HepG2 (cell line): ENCODE data around the gene SLC2A2. TPM values are rescaled to one million over a fixed set of nuclear protein-coding genes. Genes with fewer than 3 reads are reported as not detected.

Source experiments
- ELF3 ChIP-seq: IDR thresholded peaks from 2 replicates; pipeline ENCODE4 v1.6.1; 2016; ENCODE audit warnings: missing genetic modification reagents, missing compliant biosample characterization
- GFI1 ChIP-seq: sonication (generic); formaldehyde crosslinking; IDR thresholded peaks from 2 replicates; pipeline ENCODE4 v1.5.0; 2020; ENCODE audit warnings: missing genetic modification reagents, mild to moderate bottlenecking, borderline replicate concordance
- NFIC ChIP-seq: IDR thresholded peaks from 2 replicates; pipeline ENCODE4 v1.6.1; 2012; ENCODE audit warnings: mild to moderate bottlenecking, low read length, inconsistent platforms
- RFX3 ChIP-seq: IDR thresholded peaks from 2 replicates; pipeline ENCODE4 v1.6.1; 2016; ENCODE audit warnings: missing biosample characterization, missing genetic modification reagents
- SP5 ChIP-seq: IDR thresholded peaks from 2 replicates; pipeline ENCODE4 v1.6.1; 2016; ENCODE audit warnings: low read depth, borderline replicate concordance
- ZNF530 ChIP-seq: sonication (generic); formaldehyde crosslinking; IDR thresholded peaks from 2 replicates; pipeline ENCODE4 v1.5.0; 2020; ENCODE audit warnings: low read depth, mild to moderate bottlenecking, missing genetic modification reagents
- ZNF607 ChIP-seq: sonication (generic); formaldehyde crosslinking; IDR thresholded peaks from 2 replicates; pipeline ENCODE4 v1.5.1; 2020; ENCODE audit warnings: missing genetic modification reagents, mild to moderate bottlenecking, borderline replicate concordance
- ZNF629 ChIP-seq: sonication (generic); formaldehyde crosslinking; conservative IDR thresholded peaks from 2 replicates; pipeline ENCODE4 v1.5.0; 2020; ENCODE audit warnings: missing genetic modification reagents
- polyA plus RNA-seq, 8 experiments: library from polyadenylated mRNA; depleted of rRNA in 3 of 8; stranded (reverse) in 7 of 8; unstranded in 1 of 8; fragments of >200 nt; fragmentation: Illumina TruSeq in 4 of 8; extraction: Trizol in 4 of 8; gene quantifications; 2 replicates each; pipeline versions ENCODE4 v1.2.1 to v1.2.3, GENCODE V29; 2011 to 2016; ENCODE audit warnings: low read depth in 4 of 8, missing spikeins in 1 of 8, mixed read lengths in 1 of 8; ENCODE audit not compliant: insufficient read depth in 1 of 8
- total RNA-seq, 5 experiments: library from RNA; depleted of rRNA; stranded (reverse); fragments of >200 nt; fragmentation: Illumina TruSeq; extraction: Trizol; gene quantifications; 2 replicates each; pipeline ENCODE4 v1.2.3, GENCODE V29; 2016; ENCODE audit warnings: low read depth in 1 of 5
- TF ChIP-seq, protein P1 (sequence below): sonication (generic); formaldehyde crosslinking; IDR thresholded peaks from 2 replicates; pipeline ENCODE4 v1.4.0; 2020; ENCODE audit warnings: missing genetic modification reagents, mild to moderate bottlenecking, borderline replicate concordance
- TF ChIP-seq, protein P2 (sequence below): sonication (generic); formaldehyde crosslinking; IDR thresholded peaks from 2 replicates; pipeline ENCODE4 v1.5.0; 2020; ENCODE audit warnings: mild to moderate bottlenecking, missing genetic modification reagents
- TF ChIP-seq, protein P3 (sequence below): sonication (generic); formaldehyde crosslinking; IDR thresholded peaks from 2 replicates; pipeline ENCODE4 v1.5.0; 2020; ENCODE audit warnings: missing genetic modification reagents
- TF ChIP-seq, protein P4 (sequence below): sonication (generic); formaldehyde crosslinking; IDR thresholded peaks from 2 replicates; pipeline ENCODE4 v1.5.1; 2020; ENCODE audit warnings: missing genetic modification reagents, mild to moderate bottlenecking, borderline replicate concordance
- TF ChIP-seq, protein P5 (sequence below): IDR thresholded peaks from 2 replicates; pipeline ENCODE4 v1.6.1; 2016; ENCODE audit warnings: low read depth, missing genetic modification reagents, missing compliant biosample characterization

SLC2A2 gene
- total and polyA plus RNA-seq, 2 of the 13 experiments (the other 11 are each of a cell fraction or from before 2014, with no cell fraction given) = 19.5 to 23.2 TPM

DNA sequence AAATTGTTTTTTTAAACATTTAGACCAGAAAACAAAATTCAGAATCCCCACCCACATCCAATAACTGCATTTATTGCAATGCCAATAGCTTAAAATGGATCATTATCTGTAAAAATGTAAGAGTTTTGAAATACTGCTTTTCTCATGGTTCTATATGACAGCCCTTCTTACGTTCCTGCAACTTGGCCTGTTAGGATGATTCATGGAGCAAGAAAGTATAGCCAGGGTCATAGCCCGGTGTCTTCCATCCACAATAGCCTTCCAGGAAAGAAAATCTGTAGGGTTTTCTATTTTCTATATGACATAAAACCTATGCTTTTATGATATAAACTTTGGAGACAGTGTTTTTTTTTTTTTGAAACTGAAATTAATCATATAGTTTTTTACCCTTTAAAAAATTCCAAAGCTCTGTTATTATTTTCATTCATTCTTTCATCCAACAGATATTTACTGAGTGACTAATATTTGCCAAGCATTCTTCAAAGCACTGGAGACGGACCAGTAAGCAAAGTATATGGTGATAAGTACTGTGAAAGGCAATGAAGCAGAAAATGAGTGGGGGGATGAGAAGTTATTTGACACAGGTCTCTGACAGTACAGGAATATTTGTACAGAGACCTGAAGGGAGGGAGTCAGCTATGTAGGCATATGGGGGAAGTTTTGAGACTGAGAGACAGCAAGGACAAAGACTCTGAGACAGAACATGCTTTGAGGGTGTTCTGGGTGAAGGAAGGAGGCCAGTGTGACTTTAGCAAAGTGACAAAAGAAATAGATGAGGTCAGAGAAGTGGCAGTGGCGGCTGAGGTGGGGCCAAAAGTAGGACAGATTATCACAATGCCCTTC lies 29.0 kb upstream of the SLC2A2 start (continued):
- TF ChIP-seq, protein P1, sequence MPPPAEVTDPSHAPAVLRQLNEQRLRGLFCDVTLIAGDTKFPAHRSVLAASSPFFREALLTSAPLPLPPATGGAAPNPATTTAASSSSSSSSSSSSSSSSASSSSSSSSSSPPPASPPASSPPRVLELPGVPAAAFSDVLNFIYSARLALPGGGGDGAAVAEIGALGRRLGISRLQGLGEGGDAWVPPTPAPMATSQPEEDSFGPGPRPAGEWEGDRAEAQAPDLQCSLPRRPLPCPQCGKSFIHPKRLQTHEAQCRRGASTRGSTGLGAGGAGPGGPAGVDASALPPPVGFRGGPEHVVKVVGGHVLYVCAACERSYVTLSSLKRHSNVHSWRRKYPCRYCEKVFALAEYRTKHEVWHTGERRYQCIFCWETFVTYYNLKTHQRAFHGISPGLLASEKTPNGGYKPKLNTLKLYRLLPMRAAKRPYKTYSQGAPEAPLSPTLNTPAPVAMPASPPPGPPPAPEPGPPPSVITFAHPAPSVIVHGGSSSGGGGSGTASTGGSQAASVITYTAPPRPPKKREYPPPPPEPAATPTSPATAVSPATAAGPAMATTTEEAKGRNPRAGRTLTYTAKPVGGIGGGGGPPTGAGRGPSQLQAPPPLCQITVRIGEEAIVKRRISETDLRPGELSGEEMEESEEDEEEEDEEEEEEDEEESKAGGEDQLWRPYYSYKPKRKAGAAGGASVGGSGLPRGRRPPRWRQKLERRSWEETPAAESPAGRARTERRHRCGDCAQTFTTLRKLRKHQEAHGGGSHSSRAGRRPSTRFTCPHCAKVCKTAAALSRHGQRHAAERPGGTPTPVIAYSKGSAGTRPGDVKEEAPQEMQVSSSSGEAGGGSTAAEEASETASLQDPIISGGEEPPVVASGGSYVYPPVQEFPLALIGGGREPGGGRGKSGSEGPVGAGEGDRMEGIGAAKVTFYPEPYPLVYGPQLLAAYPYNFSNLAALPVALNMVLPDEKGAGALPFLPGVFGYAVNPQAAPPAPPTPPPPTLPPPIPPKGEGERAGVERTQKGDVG (CRISPR knock-in tag) = no peak
- TF ChIP-seq, protein P2, sequence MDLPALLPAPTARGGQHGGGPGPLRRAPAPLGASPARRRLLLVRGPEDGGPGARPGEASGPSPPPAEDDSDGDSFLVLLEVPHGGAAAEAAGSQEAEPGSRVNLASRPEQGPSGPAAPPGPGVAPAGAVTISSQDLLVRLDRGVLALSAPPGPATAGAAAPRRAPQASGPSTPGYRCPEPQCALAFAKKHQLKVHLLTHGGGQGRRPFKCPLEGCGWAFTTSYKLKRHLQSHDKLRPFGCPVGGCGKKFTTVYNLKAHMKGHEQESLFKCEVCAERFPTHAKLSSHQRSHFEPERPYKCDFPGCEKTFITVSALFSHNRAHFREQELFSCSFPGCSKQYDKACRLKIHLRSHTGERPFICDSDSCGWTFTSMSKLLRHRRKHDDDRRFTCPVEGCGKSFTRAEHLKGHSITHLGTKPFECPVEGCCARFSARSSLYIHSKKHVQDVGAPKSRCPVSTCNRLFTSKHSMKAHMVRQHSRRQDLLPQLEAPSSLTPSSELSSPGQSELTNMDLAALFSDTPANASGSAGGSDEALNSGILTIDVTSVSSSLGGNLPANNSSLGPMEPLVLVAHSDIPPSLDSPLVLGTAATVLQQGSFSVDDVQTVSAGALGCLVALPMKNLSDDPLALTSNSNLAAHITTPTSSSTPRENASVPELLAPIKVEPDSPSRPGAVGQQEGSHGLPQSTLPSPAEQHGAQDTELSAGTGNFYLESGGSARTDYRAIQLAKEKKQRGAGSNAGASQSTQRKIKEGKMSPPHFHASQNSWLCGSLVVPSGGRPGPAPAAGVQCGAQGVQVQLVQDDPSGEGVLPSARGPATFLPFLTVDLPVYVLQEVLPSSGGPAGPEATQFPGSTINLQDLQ (CRISPR knock-in tag) = no peak
- TF ChIP-seq, protein P3, sequence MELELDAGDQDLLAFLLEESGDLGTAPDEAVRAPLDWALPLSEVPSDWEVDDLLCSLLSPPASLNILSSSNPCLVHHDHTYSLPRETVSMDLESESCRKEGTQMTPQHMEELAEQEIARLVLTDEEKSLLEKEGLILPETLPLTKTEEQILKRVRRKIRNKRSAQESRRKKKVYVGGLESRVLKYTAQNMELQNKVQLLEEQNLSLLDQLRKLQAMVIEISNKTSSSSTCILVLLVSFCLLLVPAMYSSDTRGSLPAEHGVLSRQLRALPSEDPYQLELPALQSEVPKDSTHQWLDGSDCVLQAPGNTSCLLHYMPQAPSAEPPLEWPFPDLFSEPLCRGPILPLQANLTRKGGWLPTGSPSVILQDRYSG (CRISPR knock-in tag) = no peak
- TF ChIP-seq GFI1 = no peak
- no peak for TF ChIP-seq ZNF629 (CRISPR knock-in tag)
- TF ChIP-seq NFIC = peak; percentile 86; the same call in 1 of the 2 replicates
- TF ChIP-seq SP5 (CRISPR knock-in tag) = 0 out of 2 replicates have a peak, but pooled peaks have one; percentile 28
- TF ChIP-seq, protein P4, sequence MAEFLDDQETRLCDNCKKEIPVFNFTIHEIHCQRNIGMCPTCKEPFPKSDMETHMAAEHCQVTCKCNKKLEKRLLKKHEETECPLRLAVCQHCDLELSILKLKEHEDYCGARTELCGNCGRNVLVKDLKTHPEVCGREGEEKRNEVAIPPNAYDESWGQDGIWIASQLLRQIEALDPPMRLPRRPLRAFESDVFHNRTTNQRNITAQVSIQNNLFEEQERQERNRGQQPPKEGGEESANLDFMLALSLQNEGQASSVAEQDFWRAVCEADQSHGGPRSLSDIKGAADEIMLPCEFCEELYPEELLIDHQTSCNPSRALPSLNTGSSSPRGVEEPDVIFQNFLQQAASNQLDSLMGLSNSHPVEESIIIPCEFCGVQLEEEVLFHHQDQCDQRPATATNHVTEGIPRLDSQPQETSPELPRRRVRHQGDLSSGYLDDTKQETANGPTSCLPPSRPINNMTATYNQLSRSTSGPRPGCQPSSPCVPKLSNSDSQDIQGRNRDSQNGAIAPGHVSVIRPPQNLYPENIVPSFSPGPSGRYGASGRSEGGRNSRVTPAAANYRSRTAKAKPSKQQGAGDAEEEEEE (CRISPR knock-in tag) = no peak
- peak; percentile 25; the same call in 1 of the 2 replicates for TF ChIP-seq ELF3 (CRISPR knock-in tag)
- TF ChIP-seq ZNF607 = peak; percentile 48; the same call in 1 of the 2 replicates
- no peak for TF ChIP-seq RFX3 (CRISPR knock-in tag)
- no peak for TF ChIP-seq ZNF530
- TF ChIP-seq, protein P5, sequence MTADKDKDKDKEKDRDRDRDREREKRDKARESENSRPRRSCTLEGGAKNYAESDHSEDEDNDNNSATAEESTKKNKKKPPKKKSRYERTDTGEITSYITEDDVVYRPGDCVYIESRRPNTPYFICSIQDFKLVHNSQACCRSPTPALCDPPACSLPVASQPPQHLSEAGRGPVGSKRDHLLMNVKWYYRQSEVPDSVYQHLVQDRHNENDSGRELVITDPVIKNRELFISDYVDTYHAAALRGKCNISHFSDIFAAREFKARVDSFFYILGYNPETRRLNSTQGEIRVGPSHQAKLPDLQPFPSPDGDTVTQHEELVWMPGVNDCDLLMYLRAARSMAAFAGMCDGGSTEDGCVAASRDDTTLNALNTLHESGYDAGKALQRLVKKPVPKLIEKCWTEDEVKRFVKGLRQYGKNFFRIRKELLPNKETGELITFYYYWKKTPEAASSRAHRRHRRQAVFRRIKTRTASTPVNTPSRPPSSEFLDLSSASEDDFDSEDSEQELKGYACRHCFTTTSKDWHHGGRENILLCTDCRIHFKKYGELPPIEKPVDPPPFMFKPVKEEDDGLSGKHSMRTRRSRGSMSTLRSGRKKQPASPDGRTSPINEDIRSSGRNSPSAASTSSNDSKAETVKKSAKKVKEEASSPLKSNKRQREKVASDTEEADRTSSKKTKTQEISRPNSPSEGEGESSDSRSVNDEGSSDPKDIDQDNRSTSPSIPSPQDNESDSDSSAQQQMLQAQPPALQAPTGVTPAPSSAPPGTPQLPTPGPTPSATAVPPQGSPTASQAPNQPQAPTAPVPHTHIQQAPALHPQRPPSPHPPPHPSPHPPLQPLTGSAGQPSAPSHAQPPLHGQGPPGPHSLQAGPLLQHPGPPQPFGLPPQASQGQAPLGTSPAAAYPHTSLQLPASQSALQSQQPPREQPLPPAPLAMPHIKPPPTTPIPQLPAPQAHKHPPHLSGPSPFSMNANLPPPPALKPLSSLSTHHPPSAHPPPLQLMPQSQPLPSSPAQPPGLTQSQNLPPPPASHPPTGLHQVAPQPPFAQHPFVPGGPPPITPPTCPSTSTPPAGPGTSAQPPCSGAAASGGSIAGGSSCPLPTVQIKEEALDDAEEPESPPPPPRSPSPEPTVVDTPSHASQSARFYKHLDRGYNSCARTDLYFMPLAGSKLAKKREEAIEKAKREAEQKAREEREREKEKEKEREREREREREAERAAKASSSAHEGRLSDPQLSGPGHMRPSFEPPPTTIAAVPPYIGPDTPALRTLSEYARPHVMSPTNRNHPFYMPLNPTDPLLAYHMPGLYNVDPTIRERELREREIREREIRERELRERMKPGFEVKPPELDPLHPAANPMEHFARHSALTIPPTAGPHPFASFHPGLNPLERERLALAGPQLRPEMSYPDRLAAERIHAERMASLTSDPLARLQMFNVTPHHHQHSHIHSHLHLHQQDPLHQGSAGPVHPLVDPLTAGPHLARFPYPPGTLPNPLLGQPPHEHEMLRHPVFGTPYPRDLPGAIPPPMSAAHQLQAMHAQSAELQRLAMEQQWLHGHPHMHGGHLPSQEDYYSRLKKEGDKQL = peak; percentile 59; the same call in 1 of the 2 replicates
